ENCODE results near the gene SLC6A3.
"Not testable (repeated sequence)": the region's sequence is repeated elsewhere in the genome, so short reads cannot be mapped to it uniquely, and the experiment has no call there.

Gene SLC6A3

DNA sequence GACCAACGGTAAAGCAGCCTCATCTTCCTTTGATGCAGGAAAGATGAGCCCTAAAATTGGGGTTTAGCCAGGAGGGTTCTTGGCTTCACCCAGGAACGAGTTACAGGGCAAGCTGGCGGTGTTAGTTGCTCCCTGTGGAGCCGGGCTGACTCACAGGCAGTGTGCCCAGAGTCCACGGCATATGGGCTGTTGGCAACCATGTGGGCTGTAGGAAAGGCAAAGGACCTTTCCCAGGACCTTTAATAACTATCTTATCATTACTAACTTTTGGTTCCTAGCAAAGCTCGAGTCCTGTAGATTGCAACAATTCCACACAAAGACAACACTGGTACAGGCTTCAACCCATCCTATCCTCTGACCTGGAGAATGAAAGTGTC lies 70.6 kb downstream of the SLC6A3 start:
- in situ Hi-C loops (cut with MboI; ENCODE audit: low pct_unique_long_range_greater_than_20kb, low sequenced_read_pairs, unreplicated experiment): no loop called here
- DNase-seq (ENCODE audit: low spot score): no peak

DNA sequence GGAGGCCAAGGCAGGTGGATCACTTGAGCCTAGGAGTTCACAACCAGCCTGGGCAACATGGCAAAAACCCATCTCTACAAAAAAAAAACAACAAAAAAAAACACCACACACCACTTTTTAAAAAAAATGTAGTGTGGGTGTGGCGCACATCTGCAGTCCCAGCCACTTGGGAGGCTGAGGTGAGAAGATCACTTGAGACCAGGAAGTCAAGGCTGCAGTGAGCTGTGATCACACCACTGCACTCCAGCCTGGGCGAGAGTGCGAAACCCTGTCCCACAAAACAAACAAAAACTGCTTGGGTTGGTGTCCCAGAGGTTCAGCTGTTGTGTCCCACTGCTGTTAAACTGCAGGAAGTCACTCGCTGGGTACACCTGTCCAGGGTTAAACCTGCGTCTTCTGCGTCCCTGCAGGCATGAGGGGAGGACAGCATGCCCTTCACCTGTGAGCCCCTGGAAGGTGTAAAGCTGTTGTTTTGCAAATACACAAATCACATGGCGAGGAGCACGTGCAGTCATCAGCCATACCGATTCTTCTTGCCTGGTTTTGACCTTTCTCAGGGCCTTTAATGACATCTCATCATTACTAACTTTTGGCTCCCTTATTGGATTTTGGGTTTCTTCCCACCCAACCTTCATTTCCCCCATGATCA lies 71.1 kb downstream of the SLC6A3 start:
- in situ Hi-C loops (cut with MboI; ENCODE audit: low pct_unique_long_range_greater_than_20kb, low sequenced_read_pairs, unreplicated experiment): no loop called here
- no peak for DNase-seq (ENCODE audit: low spot score)
- TF ChIP-seq, protein P1, sequence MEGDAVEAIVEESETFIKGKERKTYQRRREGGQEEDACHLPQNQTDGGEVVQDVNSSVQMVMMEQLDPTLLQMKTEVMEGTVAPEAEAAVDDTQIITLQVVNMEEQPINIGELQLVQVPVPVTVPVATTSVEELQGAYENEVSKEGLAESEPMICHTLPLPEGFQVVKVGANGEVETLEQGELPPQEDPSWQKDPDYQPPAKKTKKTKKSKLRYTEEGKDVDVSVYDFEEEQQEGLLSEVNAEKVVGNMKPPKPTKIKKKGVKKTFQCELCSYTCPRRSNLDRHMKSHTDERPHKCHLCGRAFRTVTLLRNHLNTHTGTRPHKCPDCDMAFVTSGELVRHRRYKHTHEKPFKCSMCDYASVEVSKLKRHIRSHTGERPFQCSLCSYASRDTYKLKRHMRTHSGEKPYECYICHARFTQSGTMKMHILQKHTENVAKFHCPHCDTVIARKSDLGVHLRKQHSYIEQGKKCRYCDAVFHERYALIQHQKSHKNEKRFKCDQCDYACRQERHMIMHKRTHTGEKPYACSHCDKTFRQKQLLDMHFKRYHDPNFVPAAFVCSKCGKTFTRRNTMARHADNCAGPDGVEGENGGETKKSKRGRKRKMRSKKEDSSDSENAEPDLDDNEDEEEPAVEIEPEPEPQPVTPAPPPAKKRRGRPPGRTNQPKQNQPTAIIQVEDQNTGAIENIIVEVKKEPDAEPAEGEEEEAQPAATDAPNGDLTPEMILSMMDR (IDR thresholded peaks at IDR 0.05; ENCODE audit: extremely low read depth, insufficient read depth, missing control alignments): no peak

More for the DNA sequence above, 70.6 kb downstream of the SLC6A3 start:
- TF ChIP-seq, protein P1 (IDR thresholded peaks at IDR 0.05; ENCODE audit: extremely low read depth, insufficient read depth, missing control alignments): no peak

DNA sequence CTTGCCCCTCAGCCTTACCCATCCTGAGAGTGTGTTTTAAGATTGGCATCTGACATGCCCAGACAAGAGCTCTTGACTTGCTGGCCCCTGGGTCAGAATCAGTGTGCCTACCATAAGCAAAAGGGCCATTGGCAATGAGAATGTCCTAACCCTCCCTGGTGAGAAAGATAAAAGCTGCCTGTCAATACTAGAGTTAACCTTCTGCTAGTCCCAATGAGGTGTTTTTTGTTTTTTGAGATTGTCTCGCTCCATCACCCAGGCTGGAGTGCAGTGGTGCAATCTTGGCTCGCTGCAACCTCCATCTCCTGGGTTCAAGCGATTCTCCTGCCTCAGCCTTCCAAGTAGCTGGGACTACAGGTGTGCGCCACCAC lies 73.3 kb downstream of the SLC6A3 start:
- DNase-seq (ENCODE audit: low spot score); in situ Hi-C loops (cut with MboI; ENCODE audit: low pct_unique_long_range_greater_than_20kb, low sequenced_read_pairs, unreplicated experiment): not testable (repeated sequence)

DNA sequence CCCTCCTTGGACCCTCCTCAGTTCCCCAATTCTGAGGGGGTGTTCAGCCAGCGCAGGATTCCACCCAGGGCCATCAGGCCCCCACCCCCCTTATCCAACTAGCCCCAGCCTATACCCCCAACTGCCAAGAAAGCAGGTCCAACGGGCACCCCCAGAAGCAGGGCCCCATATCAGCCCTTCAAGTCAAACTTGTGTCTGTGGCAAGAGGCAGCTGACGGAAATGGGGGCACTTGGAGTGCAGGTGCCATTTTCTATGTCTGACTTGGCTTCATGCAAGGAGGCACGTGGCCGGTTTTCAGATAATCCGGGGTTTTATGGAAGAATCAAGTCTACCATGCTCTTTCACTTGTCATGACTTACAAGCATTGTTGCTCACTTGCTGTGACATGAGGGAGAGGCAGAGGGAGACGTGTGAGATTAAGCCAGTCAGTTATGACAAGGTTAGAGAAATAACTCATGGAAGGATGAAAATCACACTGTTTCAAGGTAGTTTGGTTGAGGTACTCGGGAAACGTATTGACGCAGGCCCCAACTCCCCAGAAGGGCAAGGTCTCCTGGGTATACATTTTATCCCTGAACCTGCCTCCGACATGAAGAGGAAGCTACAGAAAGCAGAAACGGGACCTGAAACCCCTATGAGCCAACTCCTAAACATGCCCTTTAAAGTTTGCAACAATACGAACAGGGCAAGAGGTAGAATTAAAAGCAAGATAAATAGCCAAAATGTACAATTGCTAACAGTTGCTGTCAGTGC lies 73.8 kb downstream of the SLC6A3 start:
- no peak for DNase-seq (ENCODE audit: low spot score)
- in situ Hi-C loops (cut with MboI; ENCODE audit: low pct_unique_long_range_greater_than_20kb, low sequenced_read_pairs, unreplicated experiment): no loop called here
- TF ChIP-seq, protein P1 (IDR thresholded peaks at IDR 0.05; ENCODE audit: extremely low read depth, insufficient read depth, missing control alignments): no peak

DNA sequence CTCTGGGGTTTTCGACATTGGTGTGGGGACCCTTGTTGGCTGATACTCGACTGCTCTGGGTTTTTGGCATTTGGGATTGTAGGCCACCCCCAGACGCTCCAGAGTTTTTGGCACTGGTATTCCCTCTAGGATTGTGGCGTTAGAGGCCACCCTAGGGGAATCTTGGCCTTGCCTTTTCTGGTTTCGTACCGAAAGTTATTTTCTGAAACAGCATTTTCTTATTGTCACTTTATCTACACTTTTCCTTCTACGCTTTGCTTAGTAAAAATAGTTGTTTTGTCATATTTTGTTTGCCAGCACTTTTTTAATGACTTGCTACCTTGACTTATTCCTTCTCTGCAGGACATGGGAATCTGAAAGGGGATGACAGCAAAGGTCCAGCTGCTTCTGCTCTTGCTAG lies 75.2 kb downstream of the SLC6A3 start:
- in situ Hi-C loops (cut with MboI; ENCODE audit: low pct_unique_long_range_greater_than_20kb, low sequenced_read_pairs, unreplicated experiment): no loop called here
- TF ChIP-seq, protein P1 (IDR thresholded peaks at IDR 0.05; ENCODE audit: extremely low read depth, insufficient read depth, missing control alignments): no peak
- DNase-seq (ENCODE audit: low spot score): no peak

DNA sequence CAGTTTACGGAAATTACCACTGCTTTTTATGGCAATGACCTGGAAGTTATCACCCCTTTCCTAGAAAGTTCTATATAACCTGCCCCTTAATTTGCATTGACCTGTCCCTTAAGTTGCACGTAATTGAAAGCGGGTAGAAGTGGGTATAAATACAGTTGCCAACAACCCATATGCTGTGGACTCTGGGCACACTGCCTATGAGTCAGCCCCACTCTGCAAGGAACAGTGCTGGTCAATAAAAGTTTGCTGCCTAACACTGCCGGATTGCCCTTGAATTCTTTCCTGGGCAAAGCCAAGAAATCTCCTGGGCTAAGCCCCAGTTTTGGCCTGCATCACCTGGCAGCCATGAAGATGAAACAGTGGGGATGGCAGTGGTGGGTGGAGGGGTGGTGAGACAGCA lies 76.5 kb downstream of the SLC6A3 start:
- TF ChIP-seq, protein P1 (IDR thresholded peaks at IDR 0.05; ENCODE audit: extremely low read depth, insufficient read depth, missing control alignments): no peak
- in situ Hi-C loops (cut with MboI; ENCODE audit: low pct_unique_long_range_greater_than_20kb, low sequenced_read_pairs, unreplicated experiment): no loop called here
- no peak for DNase-seq (ENCODE audit: low spot score)

DNA sequence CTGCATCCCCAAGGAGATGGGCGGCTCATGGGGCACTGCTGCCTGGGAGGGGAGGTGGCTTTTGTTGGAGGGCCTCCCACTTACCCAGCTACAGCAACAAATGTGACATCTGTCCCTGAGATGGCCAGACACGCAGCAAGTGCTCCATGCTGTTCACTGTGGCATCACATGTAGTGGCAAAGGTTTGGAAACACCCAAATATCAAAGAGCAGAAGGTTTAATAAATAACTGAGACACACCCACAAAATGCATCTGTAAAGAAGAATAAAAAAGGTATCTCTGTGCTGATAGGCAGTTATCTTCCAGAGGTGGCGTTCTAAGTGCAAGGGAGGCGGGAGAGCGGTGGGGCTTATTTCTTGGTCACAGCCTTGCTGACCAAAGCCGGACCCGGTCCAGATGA lies 77.0 kb downstream of the SLC6A3 start:
- in situ Hi-C loops (cut with MboI; ENCODE audit: low pct_unique_long_range_greater_than_20kb, low sequenced_read_pairs, unreplicated experiment): no loop called here
- TF ChIP-seq, protein P1 (IDR thresholded peaks at IDR 0.05; ENCODE audit: extremely low read depth, insufficient read depth, missing control alignments): no peak
- no peak for DNase-seq (ENCODE audit: low spot score)
